Natural killer cell (primary cell): ENCODE data around the gene KAT6B. TPM values are rescaled to one million over a fixed set of nuclear protein-coding genes. Genes with fewer than 3 reads are reported as not detected.
A peak's percentile ranks its signal among the peaks of the same experiment; 100 is the strongest.

Experiments
- ATAC-seq, 3 donors: fragments of 150-1000 bp in 2 of 3; fragments of 200-7000 bp in 1 of 3; cut with Tn5 transposase; 1 replicate in 1 of 3; 2 replicates in 2 of 3; pipeline ENCODE4 v1.10.0; 2021; ENCODE audit warnings: mild to moderate bottlenecking in 2 of 3, moderate library complexity in 2 of 3
- DNase-seq, 2 donors: peaks; one replicate each; pipeline versions ENCODE4 v3.0.0 to v3.0.0-alpha.2; 2013 to 2021; ENCODE audit warnings: mixed read lengths in 1 of 2
- H3K27ac ChIP-seq: one replicate; pipeline ENCODE4 v1.5.1; 2013; ENCODE audit warnings: mild to moderate bottlenecking, low read length
- H3K27me3 ChIP-seq: one replicate; pipeline ENCODE4 v1.6.1; 2013; ENCODE audit warnings: low read length; ENCODE audit not compliant: control insufficient read depth, insufficient read depth
- H3K36me3 ChIP-seq: one replicate; pipeline ENCODE4 v1.6.1; 2013; ENCODE audit warnings: low read length; ENCODE audit not compliant: control insufficient read depth, insufficient read depth
- H3K4me1 ChIP-seq: one replicate; pipeline ENCODE4 v1.6.1; 2013; ENCODE audit warnings: low read length; ENCODE audit not compliant: control insufficient read depth, insufficient read depth
- H3K4me3 ChIP-seq: one replicate; pipeline ENCODE4 v1.5.1; 2013; ENCODE audit warnings: low read length
- H3K9me3 ChIP-seq: one replicate; pipeline ENCODE4 v1.6.1; 2013; ENCODE audit warnings: low read length; ENCODE audit not compliant: control insufficient read depth, insufficient read depth
- H3K27ac Mint-ChIP-seq, 2 donors: one replicate each; pipeline ENCODE4 v1.8.0; 2022; ENCODE audit warnings: mild to moderate bottlenecking in 2 of 2, mixed read lengths in 2 of 2, moderate library complexity in 1 of 2
- H3K27me3 Mint-ChIP-seq, 2 donors: one replicate each; pipeline ENCODE4 v1.8.0; 2022; ENCODE audit warnings: low read depth in 2 of 2, mixed read lengths in 2 of 2
- H3K36me3 Mint-ChIP-seq: one replicate; pipeline ENCODE4 v1.8.0; 2022; ENCODE audit warnings: mixed read lengths
- H3K4me1 Mint-ChIP-seq, 2 donors: one replicate each; pipeline ENCODE4 v1.8.0; 2022; ENCODE audit warnings: mixed read lengths in 2 of 2
- H3K4me3 Mint-ChIP-seq: one replicate; pipeline ENCODE4 v1.8.0; 2022; ENCODE audit warnings: mild to moderate bottlenecking, moderate library complexity, mixed read lengths
- H3K9me3 Mint-ChIP-seq, 2 donors: one replicate each; pipeline ENCODE4 v1.8.0; 2022; ENCODE audit warnings: mixed read lengths in 2 of 2
- WGBS: methylation state at CpG from one replicate; pipeline ENCODE4 v1.1.7; 2013; ENCODE audit warnings: missing lambda C conversion rate; ENCODE audit not compliant: insufficient coverage; 5-methylcytosine and 5-hydroxymethylcytosine counted together
- intact Hi-C: fragments of 100-400 bp; cut with micrococcal nuclease; formaldehyde crosslinking; loops from one replicate; pipeline ENCODE4 v1.14.2; 2022
- total RNA-seq, 4 donors: library from RNA; stranded (reverse); fragments of 120-200 nt in 1 of 4; gene quantifications; one replicate each; pipeline versions ENCODE4 v1.2.3 to v1.2.4, GENCODE V29; 2013 to 2022
- TF ChIP-seq, protein P1 (sequence below): fragments of 200-600 bp; IDR thresholded peaks from one replicate; pipeline ENCODE4 v1.8.0; 2022; ENCODE audit warnings: antibody characterized with exemption

The KAT6B gene
- total RNA-seq, 3 donors from 2014 or later (not counting 1 experiment from before 2014, with no cell fraction given) = 117 to 133 (median 121) TPM

DNA sequence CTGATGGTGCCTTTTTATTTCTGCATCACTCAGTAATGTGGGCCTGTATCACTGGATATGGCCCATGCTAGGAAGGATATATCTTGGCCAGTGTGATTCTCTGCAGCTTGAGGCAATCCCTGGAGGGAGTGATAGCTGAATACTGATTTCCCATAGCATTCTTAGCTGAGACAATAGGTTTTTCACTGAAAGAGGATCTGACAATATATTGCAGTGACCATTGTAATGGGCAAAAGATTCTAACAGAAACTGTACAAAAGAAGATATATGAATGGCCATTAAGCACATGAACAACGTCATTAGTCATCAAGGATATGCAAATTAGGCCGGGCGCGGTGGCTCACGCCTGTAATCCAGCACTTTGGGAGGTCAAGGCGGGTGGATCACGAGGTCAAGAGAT is 117.8 kb downstream of the KAT6B start:
- no peaks in the 10 kb centered on the region for H3K4me1 ChIP-seq
- no peak for ATAC-seq
- no peaks in the 10 kb centered on the region for H3K27me3 ChIP-seq
- DNase-seq = no peak
- Mint-ChIP-seq H3K9me3 (no peaks in the 10 kb centered on the region), H3K4me3 (no peak overlapping the region), H3K27ac (no peak overlapping the region), H3K36me3 (no peaks in the 10 kb centered on the region), H3K27me3 (no peaks in the 10 kb centered on the region), H3K4me1 (peaks cover 38 to 43% of the 10 kb centered on the region in 2 donors)
- 96% methylated on average over 7 of the region's 7 CpGs for WGBS
- H3K36me3 ChIP-seq = no peaks in the 10 kb centered on the region
- H3K4me3 ChIP-seq = no peak overlapping the region
- no peaks in the 10 kb centered on the region for H3K9me3 ChIP-seq
- intact Hi-C loops = no loop called here
- TF ChIP-seq, protein P1, sequence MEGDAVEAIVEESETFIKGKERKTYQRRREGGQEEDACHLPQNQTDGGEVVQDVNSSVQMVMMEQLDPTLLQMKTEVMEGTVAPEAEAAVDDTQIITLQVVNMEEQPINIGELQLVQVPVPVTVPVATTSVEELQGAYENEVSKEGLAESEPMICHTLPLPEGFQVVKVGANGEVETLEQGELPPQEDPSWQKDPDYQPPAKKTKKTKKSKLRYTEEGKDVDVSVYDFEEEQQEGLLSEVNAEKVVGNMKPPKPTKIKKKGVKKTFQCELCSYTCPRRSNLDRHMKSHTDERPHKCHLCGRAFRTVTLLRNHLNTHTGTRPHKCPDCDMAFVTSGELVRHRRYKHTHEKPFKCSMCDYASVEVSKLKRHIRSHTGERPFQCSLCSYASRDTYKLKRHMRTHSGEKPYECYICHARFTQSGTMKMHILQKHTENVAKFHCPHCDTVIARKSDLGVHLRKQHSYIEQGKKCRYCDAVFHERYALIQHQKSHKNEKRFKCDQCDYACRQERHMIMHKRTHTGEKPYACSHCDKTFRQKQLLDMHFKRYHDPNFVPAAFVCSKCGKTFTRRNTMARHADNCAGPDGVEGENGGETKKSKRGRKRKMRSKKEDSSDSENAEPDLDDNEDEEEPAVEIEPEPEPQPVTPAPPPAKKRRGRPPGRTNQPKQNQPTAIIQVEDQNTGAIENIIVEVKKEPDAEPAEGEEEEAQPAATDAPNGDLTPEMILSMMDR = no peak
- H3K27ac ChIP-seq = no peak overlapping the region

DNA sequence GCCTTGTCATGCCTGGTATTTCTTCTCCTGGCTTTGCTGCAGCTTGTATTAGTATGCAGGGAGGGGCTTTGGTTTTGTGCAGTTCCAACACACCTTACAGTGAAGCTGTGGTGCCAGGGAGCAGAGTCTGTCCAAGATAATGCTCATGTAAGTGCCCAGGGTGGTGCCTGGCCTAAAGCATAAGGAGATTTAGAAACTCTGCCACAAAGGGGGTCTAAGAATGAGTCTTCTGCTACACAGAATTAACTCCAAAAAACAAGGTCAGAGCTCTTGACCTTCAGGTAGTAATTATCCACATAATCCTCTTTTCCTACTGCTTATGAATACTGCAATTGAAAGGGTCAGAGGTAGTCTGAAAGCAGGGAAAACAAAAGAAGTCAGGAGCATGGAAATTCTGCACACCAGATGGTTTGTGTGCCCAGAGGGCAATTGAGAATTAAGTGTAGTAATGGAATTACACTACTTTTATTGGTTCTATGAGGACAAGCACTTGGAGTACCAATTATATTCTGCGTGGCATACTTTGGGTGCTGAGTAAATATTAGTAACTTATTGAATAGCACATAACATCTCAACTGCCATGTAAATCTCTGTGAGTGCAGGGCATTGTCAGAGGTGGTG is 121.5 kb downstream of the KAT6B start:
- H3K9me3 ChIP-seq = no peaks in the 10 kb centered on the region
- Mint-ChIP-seq H3K4me1 (peaks cover 52 to 58% of the 10 kb centered on the region in 2 donors), H3K27me3 (no peaks in the 10 kb centered on the region), H3K4me3 (no peak overlapping the region), H3K27ac (peak overlapping the region; percentile 45 to 52), H3K36me3 (no peaks in the 10 kb centered on the region), H3K9me3 (no peaks in the 10 kb centered on the region)
- no peaks in the 10 kb centered on the region for H3K27me3 ChIP-seq
- ATAC-seq = no peak
- H3K4me3 ChIP-seq = no peak overlapping the region
- no peak for DNase-seq
- no CpG with 5 or more reads among the region's 1 CpG for WGBS
- TF ChIP-seq, protein P1 = no peak
- H3K36me3 ChIP-seq = no peaks in the 10 kb centered on the region
- no peak overlapping the region for H3K27ac ChIP-seq
- H3K4me1 ChIP-seq = no peaks in the 10 kb centered on the region
- intact Hi-C loops = no loop called here

DNA sequence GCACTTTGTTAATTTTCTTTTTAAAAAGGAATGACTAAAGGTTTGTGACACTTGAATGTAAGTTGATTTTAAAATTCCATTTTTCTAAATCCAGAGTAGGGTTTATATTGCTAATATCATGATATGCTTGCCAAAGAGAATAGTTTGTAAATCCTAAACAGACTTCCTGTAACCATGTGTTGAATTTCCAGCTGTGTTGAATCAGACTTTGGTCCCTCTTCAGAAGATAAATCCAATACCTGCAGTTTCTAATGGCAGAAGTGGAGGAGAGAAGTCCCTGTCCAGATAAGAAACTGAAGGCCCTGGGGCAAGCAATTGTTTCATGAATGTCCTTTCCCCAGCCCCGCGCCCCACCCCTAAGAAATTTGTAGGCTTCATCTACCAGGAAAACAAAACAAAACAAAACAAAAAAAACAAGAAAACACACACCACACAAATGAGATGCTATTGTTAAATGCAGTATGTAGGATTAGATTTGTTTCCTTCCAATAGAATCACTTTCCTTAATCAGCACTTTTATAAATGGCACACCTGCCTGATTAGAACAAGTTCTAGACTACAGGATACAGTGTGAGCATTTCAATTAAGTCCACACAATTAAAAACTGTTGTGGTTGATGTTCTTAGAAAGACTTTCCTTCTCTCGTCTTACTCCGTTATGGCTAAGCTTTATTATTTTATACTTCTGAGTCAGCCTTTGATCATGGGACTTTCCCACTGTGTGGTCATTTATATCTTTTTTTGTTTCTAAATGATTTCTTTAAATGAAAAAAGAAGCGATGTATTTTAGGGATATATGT is 122.8 kb downstream of the KAT6B start:
- Mint-ChIP-seq H3K27me3 (no peaks in the 10 kb centered on the region), H3K36me3 (no peaks in the 10 kb centered on the region), H3K9me3 (no peaks in the 10 kb centered on the region), H3K4me1 (peaks cover 58 to 59% of the 10 kb centered on the region in 2 donors), H3K4me3 (no peak overlapping the region), H3K27ac (peak overlapping the region; percentile 52 to 76)
- Histone ChIP-seq H3K4me1 (no peaks in the 10 kb centered on the region), H3K4me3 (no peak overlapping the region), H3K36me3 (no peaks in the 10 kb centered on the region), H3K27ac (no peak overlapping the region), H3K27me3 (no peaks in the 10 kb centered on the region), H3K9me3 (no peaks in the 10 kb centered on the region)
- TF ChIP-seq, protein P1 = no peak
- ATAC-seq (peak in 2 of 3 donors; percentile 43 to 64), DNase-seq (no peak)
- intact Hi-C loops = no loop called here
- 33% methylated on average over 1 of the region's 5 CpGs for WGBS
